Frontal cortex (tissue), 4 donors: ENCODE results near the gene SPRY4. TPM values are rescaled to one million over a fixed set of nuclear protein-coding genes. Genes with fewer than 3 reads are reported as not detected.
"Not testable (repeated sequence)": the region's sequence is repeated elsewhere in the genome, so short reads cannot be mapped to it uniquely, and the experiment has no call there.

Source experiments
- DNase-seq, 2 donors: peaks; one replicate each; pipeline ENCODE4 v3.0.0; 2012; ENCODE audit warnings: low spot score in 2 of 2
- FAIRE-seq: peaks from 2 replicates; lab custom pipeline; 2012; peaks lifted over from hg19 to GRCh38; lab: Jason Lieb, UNC
- total RNA-seq: library from RNA; depleted of rRNA; stranded (reverse); fragments of >200 nt; gene quantifications from one replicate; pipeline ENCODE4 v1.2.3, GENCODE V29; 2014
- donor health status: control.
- donor health status: control.
- donor health status: control.

Gene SPRY4
- 4.5 TPM for total RNA-seq

- peak; percentile 83 to 89 for DNase-seq
- no peak for FAIRE-seq
Measured at GRCh38 chr5:142324871-142325724, at the start of gene SPRY4. TSS of gene SPRY4 (minus strand) at chr5:142325021. CDS start at chr5:142315108, 9,913 bp downstream.

GRCh38 chr5:142368529-142368928, 43.7 kb upstream of the SPRY4 start:
- FAIRE-seq (no peak), DNase-seq (no peak)

DNA sequence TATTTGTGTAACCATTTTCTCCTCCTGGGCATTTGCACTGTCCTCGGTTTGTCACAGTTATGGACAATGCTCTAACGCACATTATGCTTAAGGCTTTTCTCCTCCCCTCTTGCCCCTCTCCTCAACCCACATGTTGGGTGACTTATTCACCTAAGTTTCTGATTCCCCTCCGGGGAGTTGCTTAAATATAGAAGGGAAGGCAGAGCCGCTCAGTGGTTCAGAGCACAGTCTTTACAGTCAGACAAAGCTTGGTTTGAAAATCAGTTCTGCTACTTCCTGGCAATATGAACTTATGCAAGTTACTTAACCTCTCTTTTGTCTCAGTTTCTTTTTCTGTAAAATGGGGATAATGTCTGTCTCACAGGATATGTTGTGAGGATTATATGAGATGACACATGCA, 41.2 kb upstream of the SPRY4 start:
- no peak for FAIRE-seq
- DNase-seq, result no peak

GRCh38 chr5:142364251-142365145, 39.7 kb upstream of the SPRY4 start:
- DNase-seq (no peak), FAIRE-seq (no peak)

- DNase-seq (no peak), FAIRE-seq (no peak)
Measured at GRCh38 chr5:142363619-142363963, 38.8 kb upstream of the SPRY4 start.

- FAIRE-seq, DNase-seq: not testable (repeated sequence)
Measured at GRCh38 chr5:142362193-142362592, 37.4 kb upstream of the SPRY4 start.

GRCh38 chr5:142360607-142361120, 35.8 kb upstream of the SPRY4 start:
- FAIRE-seq (no peak), DNase-seq (no peak)

GRCh38 chr5:142360051-142360498, 35.3 kb upstream of the SPRY4 start:
- FAIRE-seq, result no peak
- DNase-seq, result no peak

GRCh38 chr5:142358648-142359047, 33.8 kb upstream of the SPRY4 start:
- DNase-seq, result no peak

GRCh38 chr5:142358121-142358520, 33.3 kb upstream of the SPRY4 start:
- no peak for FAIRE-seq
- DNase-seq, result no peak

More at GRCh38 chr5:142358648-142359047, 33.8 kb upstream of the SPRY4 start:
- FAIRE-seq, result no peak

DNA sequence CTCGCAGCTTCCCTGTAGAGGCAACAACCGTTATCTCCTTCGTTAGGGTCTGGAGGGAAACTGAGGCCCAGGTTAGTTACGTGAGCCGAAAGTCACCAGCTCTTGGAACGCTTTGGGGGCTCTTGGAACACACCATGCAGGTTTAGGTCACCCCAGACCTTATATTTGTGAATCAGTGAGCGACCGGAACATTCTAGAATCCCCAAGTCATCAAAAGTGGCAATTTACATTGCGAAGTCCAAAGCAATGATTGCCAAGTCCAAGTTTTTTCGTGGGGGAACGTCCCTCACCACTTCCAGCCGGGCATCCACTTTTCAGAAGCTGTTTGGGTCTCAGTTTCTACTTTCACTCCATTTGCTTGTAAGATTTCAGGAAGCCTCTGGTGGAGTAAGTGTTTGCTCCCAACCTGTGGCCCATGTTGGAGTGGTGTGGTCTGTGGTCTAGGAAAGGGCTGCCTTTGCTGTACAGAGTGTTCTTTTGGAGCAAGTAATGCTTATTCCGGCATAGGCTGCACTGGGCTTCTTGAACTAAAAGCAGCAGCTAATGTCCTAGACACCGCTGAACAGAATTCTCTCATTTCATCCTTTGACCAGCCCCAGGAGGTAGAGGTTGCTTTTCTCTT, 32.8 kb upstream of the SPRY4 start:
- FAIRE-seq (no peak), DNase-seq (no peak)

DNA sequence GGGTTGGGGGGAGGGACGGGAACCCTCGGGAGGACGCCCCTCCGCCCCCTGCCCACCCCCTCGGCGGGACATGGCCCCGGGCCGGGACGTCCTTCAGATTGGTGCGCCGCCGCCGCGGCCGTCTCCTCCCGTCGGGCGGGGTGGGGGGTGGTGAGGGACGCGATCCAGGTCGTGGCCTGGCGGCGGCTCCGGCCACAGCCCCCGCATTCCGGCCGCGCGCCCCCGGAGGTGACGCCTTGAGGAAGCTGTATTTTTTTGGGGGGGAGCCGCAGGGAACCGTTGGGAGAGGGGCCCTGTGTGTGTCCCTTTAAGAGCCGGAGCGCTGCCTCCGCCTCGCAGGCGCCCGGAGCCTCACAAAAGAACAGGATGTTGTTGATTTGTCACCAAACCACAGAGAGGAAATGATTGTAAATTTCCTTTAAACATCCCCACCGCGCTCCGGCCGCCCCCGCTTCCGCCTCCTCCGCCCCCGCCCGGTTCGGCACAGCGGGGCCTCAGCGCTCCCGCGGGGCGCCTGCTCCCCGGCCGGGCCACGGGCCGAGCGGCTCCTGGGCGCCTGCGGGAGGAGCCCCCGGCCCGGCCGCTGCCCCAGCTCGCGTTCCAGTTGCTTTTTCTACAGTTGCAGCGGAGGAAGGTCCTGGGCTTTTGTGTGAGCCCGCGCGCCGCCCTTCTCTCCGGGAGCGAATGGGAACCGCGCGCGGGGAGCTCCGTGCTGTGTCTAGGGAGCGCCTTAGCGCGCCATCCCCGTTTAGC, 32.1 kb upstream of the SPRY4 start:
- no peak for FAIRE-seq
- DNase-seq, result peak; percentile 83 to 89

GRCh38 chr5:142356349-142356715, 31.5 kb upstream of the SPRY4 start:
- FAIRE-seq, result no peak
- DNase-seq, result no peak

GRCh38 chr5:142353071-142353472, 28.3 kb upstream of the SPRY4 start:
- DNase-seq, result no peak
- no peak for FAIRE-seq

GRCh38 chr5:142350021-142350420, 25.2 kb upstream of the SPRY4 start:
- no peak for DNase-seq
- FAIRE-seq, result no peak

DNA sequence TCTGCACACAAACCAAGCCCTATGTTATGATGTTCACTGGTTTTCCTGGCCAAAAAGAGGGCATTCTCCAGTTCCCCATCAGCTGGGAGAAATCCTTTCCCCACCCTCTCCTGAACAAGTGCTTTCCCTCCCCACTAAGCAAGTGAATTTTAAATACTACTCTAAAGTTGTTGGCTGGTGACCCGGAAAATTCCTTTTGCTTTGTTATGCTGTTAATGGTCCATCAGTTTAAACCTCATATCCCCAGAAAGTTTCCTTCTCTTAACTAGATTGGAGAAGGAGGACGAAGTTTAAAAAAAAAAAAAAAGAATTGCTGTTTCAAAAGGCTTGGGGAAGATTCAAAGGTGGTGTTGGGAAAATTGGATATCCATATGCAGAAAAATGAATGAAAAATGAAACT, 21.9 kb upstream of the SPRY4 start:
- FAIRE-seq, result no peak
- DNase-seq, result no peak

DNA sequence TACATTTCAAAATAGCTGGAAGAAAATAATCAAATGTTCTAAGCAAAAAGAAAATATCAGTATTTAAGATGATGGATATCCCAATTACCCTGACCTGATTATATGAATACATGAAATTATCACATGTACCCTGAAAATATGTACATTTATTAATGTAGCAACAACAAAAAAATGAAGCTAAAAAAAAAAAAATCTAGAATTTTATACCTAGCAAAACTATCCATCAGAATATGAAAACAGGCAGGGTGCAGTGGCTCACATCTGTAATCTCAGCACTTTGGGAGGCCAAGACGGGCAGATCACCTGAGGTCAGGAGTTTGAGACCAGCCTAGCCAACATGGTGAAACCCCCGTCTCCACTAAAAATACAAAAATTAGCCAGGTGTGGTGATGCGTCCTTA, 20.1 kb upstream of the SPRY4 start:
- FAIRE-seq, DNase-seq: not testable (repeated sequence)

DNA sequence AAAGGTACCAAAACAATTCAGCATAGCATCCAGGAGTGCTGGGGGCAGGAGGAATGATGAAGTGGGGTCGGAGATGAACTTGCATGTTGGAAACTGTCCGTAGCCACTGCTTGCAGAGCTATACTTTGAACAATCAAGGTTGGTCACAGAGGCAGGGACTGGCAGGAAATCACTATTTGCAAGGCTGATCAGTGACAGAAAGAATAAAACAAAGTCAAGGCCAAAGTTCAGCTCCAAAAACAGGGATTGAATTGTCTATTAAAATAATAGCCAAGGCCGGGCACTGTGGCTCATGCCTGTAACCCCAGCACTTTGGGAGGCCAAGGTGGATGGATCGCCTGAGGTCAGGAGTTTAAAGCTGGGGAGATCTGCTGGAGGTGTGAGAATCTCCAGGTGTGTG, 18.7 kb upstream of the SPRY4 start:
- DNase-seq (no peak), FAIRE-seq (no peak)

- DNase-seq (no peak), FAIRE-seq (no peak)
Measured at GRCh38 chr5:142342128-142342981, 17.5 kb upstream of the SPRY4 start.
